ENCODE results near the gene YIF1A. TPM values are rescaled to one million over a fixed set of nuclear protein-coding genes. Genes with fewer than 3 reads are reported as not detected.

Gene YIF1A
- total and polyA plus RNA-seq, 2 donors (not counting 3 experiments of a cell fraction or from before 2014, with no cell fraction given), result 104 to 271 TPM

DNA sequence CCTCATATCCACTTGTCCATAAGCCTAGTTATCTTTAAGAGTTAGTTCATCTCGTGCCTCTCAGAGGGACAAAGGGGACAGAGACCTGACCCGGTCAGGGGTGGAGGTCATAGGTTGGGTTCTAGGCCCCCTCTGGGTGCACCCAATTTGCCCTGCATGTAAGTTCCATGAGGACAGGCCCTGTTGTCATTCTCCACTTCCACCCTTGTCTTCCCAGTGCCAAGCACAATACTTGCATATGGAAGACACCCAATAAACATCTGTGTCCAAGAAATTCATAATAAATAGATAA, 1.3 kb upstream of the YIF1A start:
- H3K9me1 ChIP-seq (replicated peaks; ENCODE audit: control insufficient read depth, extremely low read depth, insufficient read depth, low read length), result no peaks in the 10 kb centered on the region
- no peak for DNase-seq (ENCODE audit: low read depth, low spot score)
- H4K20me1 ChIP-seq (replicated peaks; ENCODE audit: control insufficient read depth, extremely low read depth, insufficient read depth, low read length), result no peaks in the 10 kb centered on the region
- peaks cover 0 to 2% of the 10 kb centered on the region in 2 experiments for H3K36me3 ChIP-seq (ENCODE audit: control insufficient read depth in 2 of 2, extremely low read depth in 1 of 2, insufficient read depth in 2 of 2, low read length in 2 of 2)
- dilution Hi-C loops (cut with MboI; ENCODE audit: extremely low pct_ligation_motif_present, low sequenced_read_pairs), result no loop called here
- H2AFZ ChIP-seq (ENCODE audit: low read depth, low read length), result no peak overlapping the region
- H3K4me3 ChIP-seq (replicated peaks in 1 of 3; ENCODE audit: insufficient read depth in 1 of 3, low read depth in 1 of 3, low read length in 3 of 3), result no peak overlapping the region
- TF ChIP-seq MYC (IDR thresholded peaks at IDR 0.05; ENCODE audit: low read depth, low read length) (no peak), POLR2AphosphoS5 (IDR thresholded peaks at IDR 0.05; ENCODE audit: insufficient read depth, low read depth, low read length) (no peak)
- H3K4me2 ChIP-seq (ENCODE audit: insufficient read depth, low read length), result no peak overlapping the region
- intact Hi-C loops (cut with micrococcal nuclease), result no loop called here
- no peak for FAIRE-seq
- peaks cover 12% of the 10 kb centered on the region for H3K79me2 ChIP-seq (ENCODE audit: control insufficient read depth, insufficient read depth, low read length)
- H3K27me3 ChIP-seq (ENCODE audit: control insufficient read depth in 2 of 2, insufficient read depth in 2 of 2, low read length in 2 of 2), result peaks cover 20% of the 10 kb centered on the region in 2 experiments
- no TSS peak for BruUV-seq (replicated peaks)
- ChIA-PET POLR2A (no interaction called here), CTCF (interaction anchor here (1.9 kb wide), 1 partner anchor 8 kb away, joined by 10 read pairs; no protein-coding TSS in a partner anchor)
- no peaks in the 10 kb centered on the region for H3K9me3 ChIP-seq (replicated peaks; ENCODE audit: control insufficient read depth, insufficient read depth, low read length)
- no peak overlapping the region for H3K27ac ChIP-seq (ENCODE audit: insufficient read depth, low read depth, low read length)
- H3K9ac ChIP-seq (replicated peaks; ENCODE audit: extremely low read depth, insufficient read depth, low read length), result no peak overlapping the region
- peaks cover 13% of the 10 kb centered on the region for H3K4me1 ChIP-seq (ENCODE audit: control insufficient read depth, extremely low read depth, insufficient read depth, low read length)

DNA sequence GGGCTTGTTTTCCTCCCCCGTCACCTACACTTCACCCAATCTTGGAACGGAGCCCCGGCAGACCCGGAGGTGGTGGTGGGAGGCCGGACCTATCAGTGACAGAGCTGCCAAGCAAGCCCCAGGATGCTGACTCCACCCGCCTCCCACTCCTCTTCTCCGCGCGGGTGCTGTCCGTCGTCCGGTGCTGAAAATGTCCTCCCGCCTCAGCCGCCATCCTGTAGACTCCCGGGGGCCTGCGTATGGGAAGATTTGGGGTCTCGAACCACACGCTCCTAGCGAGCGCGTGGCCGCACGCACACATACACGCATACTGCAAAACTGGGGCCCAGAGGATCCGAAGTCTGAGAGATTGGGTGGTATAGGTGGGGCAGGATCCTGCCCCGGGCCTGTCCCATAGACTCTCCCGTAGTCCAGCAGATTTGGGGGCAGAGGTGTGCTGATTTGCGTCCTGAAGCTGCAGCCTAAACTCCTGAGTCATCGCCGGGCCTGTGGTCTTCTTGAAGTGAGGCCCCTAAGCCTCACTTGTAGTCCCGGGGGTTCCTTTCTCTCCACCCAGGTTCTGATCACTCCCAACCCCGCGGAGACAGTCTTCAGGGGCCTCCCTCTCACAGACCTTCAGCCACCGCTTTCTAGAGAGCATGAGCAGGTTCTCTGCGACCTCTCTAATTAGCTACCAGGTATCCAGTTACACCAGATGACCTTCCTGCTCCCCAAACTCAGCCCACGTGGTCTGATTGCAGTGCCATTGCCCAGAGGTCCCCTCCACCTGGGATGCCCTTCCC, 796 bp upstream of the YIF1A start:
- FAIRE-seq, result no peak
- peak overlapping the region; percentile 69 for H3K4me2 ChIP-seq (ENCODE audit: insufficient read depth, low read length)
- intact Hi-C loops (cut with micrococcal nuclease), result loop anchor here (1.0 kb wide), 3 partner anchors 22 to 132 kb away; partner anchors contain the start of gene NPAS4

More for the DNA sequence above, 796 bp upstream of the YIF1A start:
- Histone ChIP-seq H3K4me3 (replicated peaks in 1 of 3; ENCODE audit: insufficient read depth in 1 of 3, low read depth in 1 of 3, low read length in 3 of 3) (peak overlapping the region; percentile 9 to 73 (median 62)), H2AFZ (ENCODE audit: low read depth, low read length) (peak overlapping the region; percentile 77), H3K27ac (ENCODE audit: insufficient read depth, low read depth, low read length) (peak overlapping the region; percentile 54), H3K36me3 (ENCODE audit: control insufficient read depth in 2 of 2, extremely low read depth in 1 of 2, insufficient read depth in 2 of 2, low read length in 2 of 2) (peaks cover 0 to 6% of the 10 kb centered on the region in 2 experiments), H4K20me1 (replicated peaks; ENCODE audit: control insufficient read depth, extremely low read depth, insufficient read depth, low read length) (no peaks in the 10 kb centered on the region), H3K4me1 (ENCODE audit: control insufficient read depth, extremely low read depth, insufficient read depth, low read length) (peaks cover 13% of the 10 kb centered on the region), H3K79me2 (ENCODE audit: control insufficient read depth, insufficient read depth, low read length) (peaks cover 12% of the 10 kb centered on the region), H3K9me3 (replicated peaks; ENCODE audit: control insufficient read depth, insufficient read depth, low read length) (no peaks in the 10 kb centered on the region), H3K9me1 (replicated peaks; ENCODE audit: control insufficient read depth, extremely low read depth, insufficient read depth, low read length) (no peaks in the 10 kb centered on the region), H3K9ac (replicated peaks; ENCODE audit: extremely low read depth, insufficient read depth, low read length) (peak overlapping the region; percentile 46), H3K27me3 (ENCODE audit: control insufficient read depth in 2 of 2, insufficient read depth in 2 of 2, low read length in 2 of 2) (peaks cover 20% of the 10 kb centered on the region in 2 experiments)
- TSS peak; percentile 93 for BruUV-seq (replicated peaks)
- ChIA-PET CTCF (interaction anchor here (1.0 to 1.9 kb wide), 6 partner anchors 7 to 67 kb away, joined by 3 to 10 read pairs (median 6); no protein-coding TSS in a partner anchor), POLR2A (interaction anchor here (1.0 to 1.4 kb wide), 4 partner anchors 22 to 53 kb away, joined by 3 to 12 read pairs (median 7); partner anchors contain the start of genes RAB1B and RIN1)
- TF ChIP-seq, protein P1, sequence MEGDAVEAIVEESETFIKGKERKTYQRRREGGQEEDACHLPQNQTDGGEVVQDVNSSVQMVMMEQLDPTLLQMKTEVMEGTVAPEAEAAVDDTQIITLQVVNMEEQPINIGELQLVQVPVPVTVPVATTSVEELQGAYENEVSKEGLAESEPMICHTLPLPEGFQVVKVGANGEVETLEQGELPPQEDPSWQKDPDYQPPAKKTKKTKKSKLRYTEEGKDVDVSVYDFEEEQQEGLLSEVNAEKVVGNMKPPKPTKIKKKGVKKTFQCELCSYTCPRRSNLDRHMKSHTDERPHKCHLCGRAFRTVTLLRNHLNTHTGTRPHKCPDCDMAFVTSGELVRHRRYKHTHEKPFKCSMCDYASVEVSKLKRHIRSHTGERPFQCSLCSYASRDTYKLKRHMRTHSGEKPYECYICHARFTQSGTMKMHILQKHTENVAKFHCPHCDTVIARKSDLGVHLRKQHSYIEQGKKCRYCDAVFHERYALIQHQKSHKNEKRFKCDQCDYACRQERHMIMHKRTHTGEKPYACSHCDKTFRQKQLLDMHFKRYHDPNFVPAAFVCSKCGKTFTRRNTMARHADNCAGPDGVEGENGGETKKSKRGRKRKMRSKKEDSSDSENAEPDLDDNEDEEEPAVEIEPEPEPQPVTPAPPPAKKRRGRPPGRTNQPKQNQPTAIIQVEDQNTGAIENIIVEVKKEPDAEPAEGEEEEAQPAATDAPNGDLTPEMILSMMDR (IDR thresholded peaks at IDR 0.05; ENCODE audit: extremely low read depth in 1 of 2, insufficient read depth in 1 of 2, low read depth in 1 of 2, low read length in 2 of 2), result no peak
- TF ChIP-seq POLR2A (IDR thresholded peaks at IDR 0.05; ENCODE audit: low read depth, low read length) (no peak), GATA2 (IDR thresholded peaks at IDR 0.05; ENCODE audit: insufficient read depth, insufficient read length, low read depth, low read length) (no peak), MYC (IDR thresholded peaks at IDR 0.05; ENCODE audit: low read depth, low read length) (no peak), POLR2AphosphoS5 (IDR thresholded peaks at IDR 0.05; ENCODE audit: insufficient read depth, low read depth, low read length) (no peak), JUN (IDR thresholded peaks at IDR 0.05; ENCODE audit: borderline replicate concordance, insufficient read depth, insufficient read length, low read depth) (no peak), FOS (IDR thresholded peaks at IDR 0.05; ENCODE audit: borderline replicate concordance, insufficient read depth, low read length) (no peak)
- TF ChIP-seq, protein P2, sequence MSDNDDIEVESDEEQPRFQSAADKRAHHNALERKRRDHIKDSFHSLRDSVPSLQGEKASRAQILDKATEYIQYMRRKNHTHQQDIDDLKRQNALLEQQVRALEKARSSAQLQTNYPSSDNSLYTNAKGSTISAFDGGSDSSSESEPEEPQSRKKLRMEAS (IDR thresholded peaks at IDR 0.05; ENCODE audit: insufficient read depth, insufficient read length), result no peak
- dilution Hi-C loops (cut with MboI; ENCODE audit: extremely low pct_ligation_motif_present, low sequenced_read_pairs), result no loop called here
- no peak for DNase-seq (ENCODE audit: low read depth, low spot score)
